Parathyroid adenoma (tissue), 2 donors: Measurements from ENCODE around the gene PTPRF.

Experiments used
- H2AFZ ChIP-seq: fragments of 300-600 bp; sonication (generic); one replicate; pipeline ENCODE4 v1.7.0; 2017; ENCODE audit warnings: antibody characterized with exemption, mild to moderate bottlenecking
- H3K27ac ChIP-seq: fragments of 300-600 bp; sonication (generic); one replicate; pipeline ENCODE4 v1.7.0; 2017
- H3K27me3 ChIP-seq: fragments of 300-600 bp; sonication (generic); one replicate; pipeline ENCODE4 v1.7.0; 2017; ENCODE audit warnings: low read length; ENCODE audit not compliant: control insufficient read depth, insufficient read depth
- H3K36me3 ChIP-seq: fragments of 300-600 bp; sonication (generic); one replicate; pipeline ENCODE4 v1.7.0; 2017; ENCODE audit warnings: low read length; ENCODE audit not compliant: control insufficient read depth, insufficient read depth
- H3K4me1 ChIP-seq: fragments of 300-600 bp; sonication (generic); one replicate; pipeline ENCODE4 v1.7.0; 2017; ENCODE audit warnings: control low read depth
- H3K4me2 ChIP-seq: fragments of 300-600 bp; sonication (generic); one replicate; pipeline ENCODE4 v1.7.0; 2017; ENCODE audit warnings: low read length
- H3K4me3 ChIP-seq: fragments of 300-600 bp; sonication (generic); one replicate; pipeline ENCODE4 v1.7.0; 2017; ENCODE audit warnings: low read depth, low read length
- H3K79me2 ChIP-seq: fragments of 300-600 bp; sonication (generic); one replicate; pipeline ENCODE4 v1.7.0; 2017; ENCODE audit warnings: control low read depth
- H3K9ac ChIP-seq: fragments of 300-600 bp; sonication (generic); one replicate; pipeline ENCODE4 v1.7.0; 2017; ENCODE audit warnings: mild to moderate bottlenecking
- H3K9me3 ChIP-seq: fragments of 300-600 bp; sonication (generic); one replicate; pipeline ENCODE4 v1.7.0; 2017; ENCODE audit warnings: low read length; ENCODE audit not compliant: control insufficient read depth
- CTCF ChIP-seq: fragments of 300-600 bp; sonication (generic); IDR thresholded peaks from one replicate; pipeline ENCODE4 v1.7.0; 2017; ENCODE audit warnings: antibody characterized with exemption, mild to moderate bottlenecking
- donor health status: primary hyperparathyroidism.

Gene PTPRF

GRCh38 chr1:43559714-43560113 lies 29.0 kb downstream of the PTPRF start:
- H3K4me2 ChIP-seq = no peak overlapping the region
- no peak overlapping the region for H3K4me3 ChIP-seq
- H2AFZ ChIP-seq = no peak overlapping the region
- no peaks in the 10 kb centered on the region for H3K36me3 ChIP-seq
- peaks cover 2% of the 10 kb centered on the region for H3K79me2 ChIP-seq
- no peaks in the 10 kb centered on the region for H3K9me3 ChIP-seq
- H3K9ac ChIP-seq = no peak overlapping the region
- TF ChIP-seq CTCF = no peak
- no peak overlapping the region for H3K27ac ChIP-seq
- H3K27me3 ChIP-seq = no peaks in the 10 kb centered on the region
- peaks cover 8% of the 10 kb centered on the region for H3K4me1 ChIP-seq

- Histone ChIP-seq H3K9ac (no peak overlapping the region), H3K4me3 (no peak overlapping the region), H3K9me3 (no peaks in the 10 kb centered on the region), H3K27me3 (no peaks in the 10 kb centered on the region), H3K79me2 (peaks cover 2% of the 10 kb centered on the region), H3K4me2 (no peak overlapping the region), H3K36me3 (no peaks in the 10 kb centered on the region), H3K27ac (no peak overlapping the region), H3K4me1 (peaks cover 14% of the 10 kb centered on the region), H2AFZ (no peak overlapping the region)
- no peak for TF ChIP-seq CTCF
Measured at GRCh38 chr1:43560286-43560685, 29.6 kb downstream of the PTPRF start.

- Histone ChIP-seq H3K36me3 (no peaks in the 10 kb centered on the region), H3K9me3 (no peaks in the 10 kb centered on the region), H3K79me2 (peaks cover 2% of the 10 kb centered on the region), H3K4me3 (no peak overlapping the region), H3K27me3 (no peaks in the 10 kb centered on the region), H2AFZ (no peak overlapping the region), H3K4me1 (peaks cover 16% of the 10 kb centered on the region), H3K9ac (no peak overlapping the region), H3K4me2 (no peak overlapping the region), H3K27ac (peak overlapping the region; percentile 47)
- TF ChIP-seq CTCF = no peak
Measured at GRCh38 chr1:43563876-43564539, 33.3 kb downstream of the PTPRF start.

GRCh38 chr1:43564551-43565348 lies 34.1 kb downstream of the PTPRF start:
- Histone ChIP-seq H3K4me1 (peaks cover 16% of the 10 kb centered on the region), H3K27ac (no peak overlapping the region), H3K27me3 (no peaks in the 10 kb centered on the region), H2AFZ (no peak overlapping the region), H3K79me2 (no peaks in the 10 kb centered on the region), H3K9ac (no peak overlapping the region), H3K36me3 (no peaks in the 10 kb centered on the region), H3K9me3 (no peaks in the 10 kb centered on the region), H3K4me3 (peak overlapping the region; percentile 65), H3K4me2 (no peak overlapping the region)
- no peak for TF ChIP-seq CTCF
